SK-N-SH treated with all-trans-retinoic acid at 6 μM for 48 hours (cell line): ENCODE data around the gene CDCA4.

Experiments
- ATAC-seq: fragments of 200-7000 bp; cut with Tn5 transposase; 3 replicates; pipeline ENCODE4 v1.9.1; 2020; ENCODE audit warnings: mild to moderate bottlenecking, moderate library complexity
- ARNTL ChIP-seq: fragments of 450-650 bp; formaldehyde crosslinking; IDR thresholded peaks from 2 replicates; pipeline ENCODE4 v1.5.0; 2020; ENCODE audit warnings: low read depth, mild to moderate bottlenecking, moderate library complexity, borderline replicate concordance
- BACH2 ChIP-seq: fragments of 250-450 bp; sonication (Bioruptor Pico); IDR thresholded peaks from 2 replicates; pipeline ENCODE4 v1.9.0; 2021; ENCODE audit warnings: mild to moderate bottlenecking, borderline replicate concordance
- CSDC2 ChIP-seq: fragments of 250-450 bp; sonication (Bioruptor Pico); IDR thresholded peaks from 2 replicates; pipeline ENCODE4 v1.5.0; 2020; ENCODE audit warnings: mild to moderate bottlenecking, moderate library complexity
- ESRRG ChIP-seq: fragments of 250-450 bp; sonication (Bioruptor Pico); IDR thresholded peaks from 2 replicates; pipeline ENCODE4 v1.6.1; 2021; ENCODE audit warnings: mild to moderate bottlenecking
- GLIS3 ChIP-seq: fragments of 250-450 bp; sonication (Bioruptor Pico); IDR thresholded peaks from 2 replicates; pipeline ENCODE4 v1.5.0; 2020; ENCODE audit warnings: mild to moderate bottlenecking, moderate library complexity
- ISL1 ChIP-seq: fragments of 250-450 bp; sonication (Bioruptor Pico); IDR thresholded peaks from 2 replicates; pipeline ENCODE4 v2.1.2; 2022; ENCODE audit warnings: mild to moderate bottlenecking, moderate library complexity
- OSR1 ChIP-seq: fragments of 250-450 bp; sonication (Bioruptor Pico); IDR thresholded peaks from 2 replicates; pipeline ENCODE4 v1.8.0; 2022; ENCODE audit warnings: moderate library complexity, mild to moderate bottlenecking, inconsistent platforms
- PPARA ChIP-seq: fragments of 250-450 bp; sonication (Bioruptor Pico); IDR thresholded peaks from 2 replicates; pipeline ENCODE4 v1.5.0; 2020; ENCODE audit warnings: mild to moderate bottlenecking, borderline replicate concordance
- SNAI2 ChIP-seq: fragments of 250-450 bp; sonication (Bioruptor Pico); IDR thresholded peaks from 2 replicates; pipeline ENCODE4 v1.5.0; 2020; ENCODE audit warnings: mild to moderate bottlenecking, moderate library complexity
- TOX ChIP-seq: fragments of 250-450 bp; sonication (Bioruptor Pico); IDR thresholded peaks from 2 replicates; pipeline ENCODE4 v1.8.0; 2021; ENCODE audit warnings: mild to moderate bottlenecking, moderate library complexity, borderline replicate concordance
- ZFP3 ChIP-seq: fragments of 250-450 bp; sonication (Bioruptor Pico); IDR thresholded peaks from 2 replicates; pipeline ENCODE4 v1.5.0; 2020; ENCODE audit warnings: mild to moderate bottlenecking, moderate library complexity
- ZFP30 ChIP-seq: fragments of 450-650 bp; formaldehyde crosslinking; IDR thresholded peaks from 2 replicates; pipeline ENCODE4 v1.5.0; 2022; ENCODE audit warnings: mild to moderate bottlenecking, moderate library complexity
- ZNF565 ChIP-seq: fragments of 450-650 bp; formaldehyde crosslinking; conservative IDR thresholded peaks from 2 replicates; pipeline ENCODE4 v1.5.0; 2020; ENCODE audit warnings: low read depth, mild to moderate bottlenecking, moderate library complexity
- ZNF70 ChIP-seq: fragments of 450-650 bp; formaldehyde crosslinking; IDR thresholded peaks from 2 replicates; pipeline ENCODE4 v1.5.0; 2020; ENCODE audit warnings: mild to moderate bottlenecking, moderate library complexity
- TF ChIP-seq, protein P1 (sequence below): fragments of 250-450 bp; sonication (Bioruptor Pico); IDR thresholded peaks from 2 replicates; pipeline ENCODE4 v1.5.1; 2021; ENCODE audit warnings: mild to moderate bottlenecking, moderate library complexity
- TF ChIP-seq, protein P2 (sequence below): fragments of 250-450 bp; sonication (Bioruptor Pico); IDR thresholded peaks from 2 replicates; pipeline ENCODE4 v1.8.0; 2021; ENCODE audit warnings: low read depth, mild to moderate bottlenecking, moderate library complexity, borderline replicate concordance
- TF ChIP-seq, protein P3 (sequence below): fragments of 250-450 bp; sonication (Bioruptor Pico); IDR thresholded peaks from 2 replicates; pipeline ENCODE4 v1.5.0; 2020; ENCODE audit warnings: mild to moderate bottlenecking, moderate library complexity
- TF ChIP-seq, protein P4 (sequence below): fragments of 250-450 bp; sonication (Bioruptor Pico); IDR thresholded peaks from 2 replicates; pipeline ENCODE4 v1.8.0; 2020; ENCODE audit warnings: mild to moderate bottlenecking, moderate library complexity, borderline replicate concordance
- TF ChIP-seq, protein P5 (sequence below): fragments of 250-450 bp; sonication (Bioruptor Pico); IDR thresholded peaks from 2 replicates; pipeline ENCODE4 v1.5.1; 2020; ENCODE audit warnings: low read depth, mild to moderate bottlenecking, moderate library complexity

Gene CDCA4

DNA sequence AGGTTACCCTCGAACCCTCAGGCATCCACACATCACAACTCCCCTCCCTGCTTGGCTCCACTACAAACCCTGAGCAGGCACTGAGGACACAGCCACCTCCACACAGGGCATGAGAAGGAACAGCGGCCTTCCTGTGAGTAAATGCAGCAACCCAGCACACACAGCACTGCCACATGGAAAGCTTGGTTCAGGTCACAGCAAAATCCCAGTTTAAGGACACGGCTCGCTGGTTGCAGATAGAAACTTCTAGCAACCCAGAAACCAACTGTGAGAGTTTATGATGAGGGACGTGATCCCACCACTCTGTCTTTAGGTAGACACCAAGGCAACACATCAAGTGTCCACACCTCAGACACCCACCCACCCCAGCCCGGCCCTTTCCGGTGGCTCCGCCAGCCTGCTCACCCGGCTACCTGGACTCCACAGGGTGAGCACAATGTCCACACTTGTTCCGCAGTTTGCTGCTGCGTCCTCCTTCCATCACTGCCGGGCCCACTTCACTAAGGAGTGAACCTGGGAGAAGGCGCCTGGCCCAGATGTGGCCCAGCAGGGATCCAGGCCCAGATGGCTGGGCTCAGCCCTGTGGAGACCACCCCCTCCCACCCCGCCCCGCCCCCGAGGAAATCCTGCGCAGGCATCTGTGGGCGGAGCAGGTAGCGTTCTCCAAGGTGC is 13.2 kb downstream of the CDCA4 start:
- TF ChIP-seq, protein P1, sequence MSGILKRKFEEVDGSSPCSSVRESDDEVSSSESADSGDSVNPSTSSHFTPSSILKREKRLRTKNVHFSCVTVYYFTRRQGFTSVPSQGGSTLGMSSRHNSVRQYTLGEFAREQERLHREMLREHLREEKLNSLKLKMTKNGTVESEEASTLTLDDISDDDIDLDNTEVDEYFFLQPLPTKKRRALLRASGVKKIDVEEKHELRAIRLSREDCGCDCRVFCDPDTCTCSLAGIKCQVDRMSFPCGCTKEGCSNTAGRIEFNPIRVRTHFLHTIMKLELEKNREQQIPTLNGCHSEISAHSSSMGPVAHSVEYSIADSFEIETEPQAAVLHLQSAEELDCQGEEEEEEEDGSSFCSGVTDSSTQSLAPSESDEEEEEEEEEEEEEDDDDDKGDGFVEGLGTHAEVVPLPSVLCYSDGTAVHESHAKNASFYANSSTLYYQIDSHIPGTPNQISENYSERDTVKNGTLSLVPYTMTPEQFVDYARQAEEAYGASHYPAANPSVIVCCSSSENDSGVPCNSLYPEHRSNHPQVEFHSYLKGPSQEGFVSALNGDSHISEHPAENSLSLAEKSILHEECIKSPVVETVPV (CRISPR knock-in tag) = no peak
- TF ChIP-seq, protein P2, sequence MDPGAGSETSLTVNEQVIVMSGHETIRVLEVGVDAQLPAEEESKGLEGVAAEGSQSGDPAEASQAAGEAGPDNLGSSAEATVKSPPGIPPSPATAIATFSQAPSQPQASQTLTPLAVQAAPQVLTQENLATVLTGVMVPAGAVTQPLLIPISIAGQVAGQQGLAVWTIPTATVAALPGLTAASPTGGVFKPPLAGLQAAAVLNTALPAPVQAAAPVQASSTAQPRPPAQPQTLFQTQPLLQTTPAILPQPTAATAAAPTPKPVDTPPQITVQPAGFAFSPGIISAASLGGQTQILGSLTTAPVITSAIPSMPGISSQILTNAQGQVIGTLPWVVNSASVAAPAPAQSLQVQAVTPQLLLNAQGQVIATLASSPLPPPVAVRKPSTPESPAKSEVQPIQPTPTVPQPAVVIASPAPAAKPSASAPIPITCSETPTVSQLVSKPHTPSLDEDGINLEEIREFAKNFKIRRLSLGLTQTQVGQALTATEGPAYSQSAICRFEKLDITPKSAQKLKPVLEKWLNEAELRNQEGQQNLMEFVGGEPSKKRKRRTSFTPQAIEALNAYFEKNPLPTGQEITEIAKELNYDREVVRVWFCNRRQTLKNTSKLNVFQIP = no peak
- no peak for TF ChIP-seq ZFP30
- ATAC-seq = no peak

DNA sequence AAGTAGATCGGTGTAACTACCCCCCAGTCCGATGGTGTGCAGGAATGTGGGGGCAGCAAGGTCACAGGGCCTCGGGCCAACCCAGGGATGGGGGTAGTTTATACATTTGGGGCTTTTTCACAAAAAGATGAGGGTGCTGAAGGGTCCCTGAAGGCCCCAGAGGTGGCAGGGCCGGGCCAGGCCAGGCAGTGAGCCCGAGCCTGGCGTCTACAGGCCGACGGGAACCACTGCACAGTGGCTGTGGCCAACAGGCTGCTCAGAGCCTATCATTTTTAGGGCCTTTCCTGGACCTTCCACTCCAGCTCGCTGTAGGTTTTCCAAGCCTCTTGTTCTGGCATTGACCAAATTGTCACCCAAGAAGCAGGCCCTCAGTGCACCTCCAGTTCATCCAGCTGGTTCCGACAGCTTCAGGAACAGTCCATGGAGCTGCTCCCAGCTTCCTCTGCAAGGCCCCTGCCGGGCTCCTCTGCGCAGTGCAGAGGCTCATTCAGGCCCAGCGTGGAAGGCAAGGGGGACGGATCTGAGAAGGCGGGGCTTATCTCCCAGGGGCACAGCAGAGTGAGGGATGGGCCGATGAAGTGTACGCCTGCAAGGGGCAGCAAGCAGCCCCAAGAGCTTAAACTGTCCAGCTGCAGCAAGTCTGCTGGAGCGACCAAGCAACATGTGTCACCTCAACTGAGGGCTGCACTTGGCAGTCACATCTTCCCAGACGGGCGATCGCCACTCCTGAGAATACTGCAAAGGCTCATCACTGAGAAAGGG is 13.9 kb downstream of the CDCA4 start:
- ATAC-seq = no peak
- TF ChIP-seq CSDC2 (CRISPR knock-in tag) = no peak
- TF ChIP-seq, protein P3, sequence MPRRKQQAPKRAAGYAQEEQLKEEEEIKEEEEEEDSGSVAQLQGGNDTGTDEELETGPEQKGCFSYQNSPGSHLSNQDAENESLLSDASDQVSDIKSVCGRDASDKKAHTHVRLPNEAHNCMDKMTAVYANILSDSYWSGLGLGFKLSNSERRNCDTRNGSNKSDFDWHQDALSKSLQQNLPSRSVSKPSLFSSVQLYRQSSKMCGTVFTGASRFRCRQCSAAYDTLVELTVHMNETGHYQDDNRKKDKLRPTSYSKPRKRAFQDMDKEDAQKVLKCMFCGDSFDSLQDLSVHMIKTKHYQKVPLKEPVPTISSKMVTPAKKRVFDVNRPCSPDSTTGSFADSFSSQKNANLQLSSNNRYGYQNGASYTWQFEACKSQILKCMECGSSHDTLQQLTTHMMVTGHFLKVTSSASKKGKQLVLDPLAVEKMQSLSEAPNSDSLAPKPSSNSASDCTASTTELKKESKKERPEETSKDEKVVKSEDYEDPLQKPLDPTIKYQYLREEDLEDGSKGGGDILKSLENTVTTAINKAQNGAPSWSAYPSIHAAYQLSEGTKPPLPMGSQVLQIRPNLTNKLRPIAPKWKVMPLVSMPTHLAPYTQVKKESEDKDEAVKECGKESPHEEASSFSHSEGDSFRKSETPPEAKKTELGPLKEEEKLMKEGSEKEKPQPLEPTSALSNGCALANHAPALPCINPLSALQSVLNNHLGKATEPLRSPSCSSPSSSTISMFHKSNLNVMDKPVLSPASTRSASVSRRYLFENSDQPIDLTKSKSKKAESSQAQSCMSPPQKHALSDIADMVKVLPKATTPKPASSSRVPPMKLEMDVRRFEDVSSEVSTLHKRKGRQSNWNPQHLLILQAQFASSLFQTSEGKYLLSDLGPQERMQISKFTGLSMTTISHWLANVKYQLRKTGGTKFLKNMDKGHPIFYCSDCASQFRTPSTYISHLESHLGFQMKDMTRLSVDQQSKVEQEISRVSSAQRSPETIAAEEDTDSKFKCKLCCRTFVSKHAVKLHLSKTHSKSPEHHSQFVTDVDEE = no peak
- TF ChIP-seq ZNF70 (CRISPR knock-in tag) = no peak
- no peak for TF ChIP-seq ZFP30
- no peak for TF ChIP-seq GLIS3 (CRISPR knock-in tag)
- no peak for TF ChIP-seq SNAI2 (CRISPR knock-in tag)
- no peak for TF ChIP-seq ESRRG (CRISPR knock-in tag)
- TF ChIP-seq BACH2 = no peak

DNA sequence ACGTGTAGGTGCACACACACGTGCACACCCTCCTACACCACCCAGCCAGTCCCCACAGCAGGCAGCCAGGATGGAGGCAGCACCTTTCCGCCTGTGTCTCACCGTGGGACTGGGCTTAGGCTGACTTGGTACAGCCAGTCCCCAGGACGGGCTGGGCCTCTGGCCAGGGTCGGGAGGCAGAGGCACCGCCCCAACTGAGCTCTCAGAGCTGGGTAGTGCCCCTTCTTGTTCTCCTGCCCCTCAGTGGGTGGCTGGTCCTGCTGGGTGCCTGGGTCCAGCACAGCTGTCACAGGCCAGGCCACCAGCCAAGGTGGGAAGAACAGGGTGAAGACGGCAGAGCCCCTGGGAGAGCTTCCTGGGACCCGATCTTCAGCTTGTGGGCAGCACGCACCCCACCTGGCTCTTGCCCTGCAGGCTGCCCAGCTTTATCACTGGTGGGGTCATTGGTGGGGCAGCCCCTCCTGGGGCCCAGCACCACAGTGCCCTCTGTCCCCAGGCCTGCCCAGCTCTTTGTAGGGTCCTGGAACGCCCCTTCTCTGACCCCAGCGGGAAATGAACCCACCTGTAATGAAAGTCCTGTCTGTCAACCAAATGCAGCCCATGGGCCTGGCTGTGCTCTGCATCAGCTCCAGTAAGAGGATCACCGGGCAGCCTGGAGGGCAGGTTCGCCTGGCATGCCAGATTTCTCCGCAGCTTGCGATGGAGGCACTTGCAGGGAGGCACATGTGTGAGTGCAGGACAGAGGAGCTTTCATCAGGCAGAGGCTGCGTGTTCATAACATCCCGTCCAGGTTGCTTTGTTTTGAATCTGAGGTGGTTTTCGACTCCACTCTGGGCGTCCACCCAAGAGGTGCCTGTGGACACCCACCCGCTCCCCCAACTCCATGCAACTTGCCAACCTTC is 14.7 kb downstream of the CDCA4 start:
- ATAC-seq = peak; percentile 39
- TF ChIP-seq, protein P2 = no peak
- TF ChIP-seq ESRRG (CRISPR knock-in tag) (no peak), ARNTL (CRISPR knock-in tag) (no peak), CSDC2 (CRISPR knock-in tag) (no peak), PPARA (no peak), TOX (CRISPR knock-in tag) (no peak), ZFP30 (no peak), ZNF565 (CRISPR knock-in tag) (no peak), ISL1 (CRISPR knock-in tag) (no peak), ZNF70 (CRISPR knock-in tag) (no peak), OSR1 (CRISPR knock-in tag) (no peak), BACH2 (no peak), ZFP3 (CRISPR knock-in tag) (no peak)
- TF ChIP-seq, protein P1 (CRISPR knock-in tag) = no peak
- TF ChIP-seq, protein P4, sequence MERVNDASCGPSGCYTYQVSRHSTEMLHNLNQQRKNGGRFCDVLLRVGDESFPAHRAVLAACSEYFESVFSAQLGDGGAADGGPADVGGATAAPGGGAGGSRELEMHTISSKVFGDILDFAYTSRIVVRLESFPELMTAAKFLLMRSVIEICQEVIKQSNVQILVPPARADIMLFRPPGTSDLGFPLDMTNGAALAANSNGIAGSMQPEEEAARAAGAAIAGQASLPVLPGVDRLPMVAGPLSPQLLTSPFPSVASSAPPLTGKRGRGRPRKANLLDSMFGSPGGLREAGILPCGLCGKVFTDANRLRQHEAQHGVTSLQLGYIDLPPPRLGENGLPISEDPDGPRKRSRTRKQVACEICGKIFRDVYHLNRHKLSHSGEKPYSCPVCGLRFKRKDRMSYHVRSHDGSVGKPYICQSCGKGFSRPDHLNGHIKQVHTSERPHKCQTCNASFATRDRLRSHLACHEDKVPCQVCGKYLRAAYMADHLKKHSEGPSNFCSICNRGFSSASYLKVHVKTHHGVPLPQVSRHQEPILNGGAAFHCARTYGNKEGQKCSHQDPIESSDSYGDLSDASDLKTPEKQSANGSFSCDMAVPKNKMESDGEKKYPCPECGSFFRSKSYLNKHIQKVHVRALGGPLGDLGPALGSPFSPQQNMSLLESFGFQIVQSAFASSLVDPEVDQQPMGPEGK (CRISPR knock-in tag) = no peak
- TF ChIP-seq, protein P5, sequence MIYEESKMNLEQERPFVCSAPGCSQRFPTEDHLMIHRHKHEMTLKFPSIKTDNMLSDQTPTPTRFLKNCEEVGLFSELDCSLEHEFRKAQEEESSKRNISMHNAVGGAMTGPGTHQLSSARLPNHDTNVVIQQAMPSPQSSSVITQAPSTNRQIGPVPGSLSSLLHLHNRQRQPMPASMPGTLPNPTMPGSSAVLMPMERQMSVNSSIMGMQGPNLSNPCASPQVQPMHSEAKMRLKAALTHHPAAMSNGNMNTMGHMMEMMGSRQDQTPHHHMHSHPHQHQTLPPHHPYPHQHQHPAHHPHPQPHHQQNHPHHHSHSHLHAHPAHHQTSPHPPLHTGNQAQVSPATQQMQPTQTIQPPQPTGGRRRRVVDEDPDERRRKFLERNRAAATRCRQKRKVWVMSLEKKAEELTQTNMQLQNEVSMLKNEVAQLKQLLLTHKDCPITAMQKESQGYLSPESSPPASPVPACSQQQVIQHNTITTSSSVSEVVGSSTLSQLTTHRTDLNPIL (CRISPR knock-in tag) = no peak
